ENCODE measurements around the gene TTI1.

Gene TTI1

DNA sequence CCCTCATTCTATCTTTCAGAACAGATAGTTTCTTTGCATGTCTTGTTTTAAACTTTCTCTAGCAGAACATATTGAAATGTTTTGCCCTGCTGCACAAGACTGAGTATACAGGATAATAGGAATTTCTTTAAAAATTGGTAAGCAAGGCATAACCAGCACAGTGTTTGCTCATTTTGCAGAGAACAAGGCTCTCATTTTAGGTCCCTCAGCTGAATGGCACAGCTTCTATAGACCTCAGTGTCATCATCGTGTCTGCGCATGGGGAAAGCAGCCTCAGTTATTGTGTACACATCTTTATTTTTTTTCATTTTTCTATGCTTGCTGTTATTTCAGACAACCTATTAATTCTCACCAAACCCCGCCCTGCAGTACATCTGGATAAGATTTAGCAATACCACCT, 35.7 kb downstream of the TTI1 start:
- no peak overlapping the region for H3K27ac ChIP-seq
- no peaks in the 10 kb centered on the region for H3K27me3 ChIP-seq
- TF ChIP-seq, protein P1, sequence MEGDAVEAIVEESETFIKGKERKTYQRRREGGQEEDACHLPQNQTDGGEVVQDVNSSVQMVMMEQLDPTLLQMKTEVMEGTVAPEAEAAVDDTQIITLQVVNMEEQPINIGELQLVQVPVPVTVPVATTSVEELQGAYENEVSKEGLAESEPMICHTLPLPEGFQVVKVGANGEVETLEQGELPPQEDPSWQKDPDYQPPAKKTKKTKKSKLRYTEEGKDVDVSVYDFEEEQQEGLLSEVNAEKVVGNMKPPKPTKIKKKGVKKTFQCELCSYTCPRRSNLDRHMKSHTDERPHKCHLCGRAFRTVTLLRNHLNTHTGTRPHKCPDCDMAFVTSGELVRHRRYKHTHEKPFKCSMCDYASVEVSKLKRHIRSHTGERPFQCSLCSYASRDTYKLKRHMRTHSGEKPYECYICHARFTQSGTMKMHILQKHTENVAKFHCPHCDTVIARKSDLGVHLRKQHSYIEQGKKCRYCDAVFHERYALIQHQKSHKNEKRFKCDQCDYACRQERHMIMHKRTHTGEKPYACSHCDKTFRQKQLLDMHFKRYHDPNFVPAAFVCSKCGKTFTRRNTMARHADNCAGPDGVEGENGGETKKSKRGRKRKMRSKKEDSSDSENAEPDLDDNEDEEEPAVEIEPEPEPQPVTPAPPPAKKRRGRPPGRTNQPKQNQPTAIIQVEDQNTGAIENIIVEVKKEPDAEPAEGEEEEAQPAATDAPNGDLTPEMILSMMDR (IDR thresholded peaks at IDR 0.05): no peak
- H3K4me3 ChIP-seq (ENCODE audit: low read depth in 1 of 2, low read length in 1 of 2): no peak overlapping the region
- H3K36me3 ChIP-seq: peaks cover 92% of the 10 kb centered on the region
- H3K4me1 ChIP-seq (ENCODE audit: control insufficient read depth in 1 of 2, insufficient read depth in 1 of 2, low read depth in 1 of 2, low read length in 1 of 2): no peaks in the 10 kb centered on the region
- H3K9me3 ChIP-seq: no peaks in the 10 kb centered on the region

DNA sequence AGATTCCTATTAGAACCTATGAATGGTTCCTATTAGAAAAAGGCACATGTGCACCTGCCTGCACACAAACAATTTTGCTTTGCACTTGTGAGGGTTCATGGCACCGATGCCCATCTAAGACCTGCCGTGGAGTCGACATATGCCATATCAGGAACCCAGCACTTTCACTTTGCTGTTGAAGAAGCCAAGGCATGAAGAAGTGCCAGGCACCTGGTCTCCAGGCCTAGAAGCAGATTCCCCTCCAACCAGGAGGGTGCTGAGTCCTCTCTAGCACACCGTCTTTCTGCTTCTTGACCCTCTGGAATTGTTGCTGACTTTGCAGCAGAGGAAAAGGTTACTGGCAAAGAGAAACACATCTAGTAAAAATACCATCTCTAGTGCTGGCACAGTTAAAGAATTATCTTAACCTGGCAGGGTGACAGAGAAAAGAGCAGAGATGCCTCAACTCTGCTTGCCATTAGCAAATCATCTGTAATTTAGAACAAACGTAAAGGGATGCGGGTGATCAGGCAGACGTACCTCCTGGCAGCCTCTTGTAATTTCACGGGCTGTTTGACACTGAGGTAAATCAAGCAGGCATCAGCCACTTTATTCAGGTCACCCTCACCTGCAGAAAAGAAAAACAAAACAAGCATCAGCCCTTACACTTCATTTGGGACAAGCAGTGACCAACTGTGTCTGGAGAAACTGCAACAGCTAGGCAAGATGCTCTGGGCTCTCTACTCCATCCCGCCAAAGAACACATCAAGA, 37.2 kb downstream of the TTI1 start:
- no peaks in the 10 kb centered on the region for H3K4me1 ChIP-seq (ENCODE audit: control insufficient read depth in 1 of 2, insufficient read depth in 1 of 2, low read depth in 1 of 2, low read length in 1 of 2)
- TF ChIP-seq, protein P1 (IDR thresholded peaks at IDR 0.05): no peak
- no peaks in the 10 kb centered on the region for H3K27me3 ChIP-seq
- H3K9me3 ChIP-seq: no peaks in the 10 kb centered on the region
- H3K36me3 ChIP-seq: peaks cover 87% of the 10 kb centered on the region
- H3K4me3 ChIP-seq (ENCODE audit: low read depth in 1 of 2, low read length in 1 of 2): no peak overlapping the region
- H3K27ac ChIP-seq: no peak overlapping the region

DNA sequence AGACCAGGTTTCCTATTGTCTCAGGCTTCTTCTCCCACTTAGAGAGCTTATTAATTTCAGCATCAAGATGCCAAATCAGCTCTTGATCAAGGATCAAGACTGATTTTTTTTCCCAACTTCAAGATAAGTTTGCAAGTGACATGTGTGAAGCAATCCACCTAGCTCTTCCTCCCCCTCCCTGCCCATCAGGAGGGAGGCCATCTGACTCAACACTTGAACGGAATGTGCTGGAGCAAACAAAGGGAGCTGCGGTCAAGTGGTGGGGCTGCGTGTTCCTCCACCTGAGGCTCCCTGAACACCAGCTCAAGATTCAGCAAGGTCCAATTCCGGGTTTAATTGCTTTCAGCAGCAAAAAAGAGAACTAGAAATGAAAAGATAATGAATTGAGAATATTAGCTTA, 38.7 kb downstream of the TTI1 start:
- no peaks in the 10 kb centered on the region for H3K9me3 ChIP-seq
- no peak overlapping the region for H3K27ac ChIP-seq
- H3K4me3 ChIP-seq (ENCODE audit: low read depth in 1 of 2, low read length in 1 of 2): no peak overlapping the region
- H3K36me3 ChIP-seq: peaks cover 78% of the 10 kb centered on the region
- H3K27me3 ChIP-seq: no peaks in the 10 kb centered on the region
- TF ChIP-seq, protein P1 (IDR thresholded peaks at IDR 0.05): no peak
- H3K4me1 ChIP-seq (ENCODE audit: control insufficient read depth in 1 of 2, insufficient read depth in 1 of 2, low read depth in 1 of 2, low read length in 1 of 2): peaks cover 9 to 12% of the 10 kb centered on the region in 2 experiments

DNA sequence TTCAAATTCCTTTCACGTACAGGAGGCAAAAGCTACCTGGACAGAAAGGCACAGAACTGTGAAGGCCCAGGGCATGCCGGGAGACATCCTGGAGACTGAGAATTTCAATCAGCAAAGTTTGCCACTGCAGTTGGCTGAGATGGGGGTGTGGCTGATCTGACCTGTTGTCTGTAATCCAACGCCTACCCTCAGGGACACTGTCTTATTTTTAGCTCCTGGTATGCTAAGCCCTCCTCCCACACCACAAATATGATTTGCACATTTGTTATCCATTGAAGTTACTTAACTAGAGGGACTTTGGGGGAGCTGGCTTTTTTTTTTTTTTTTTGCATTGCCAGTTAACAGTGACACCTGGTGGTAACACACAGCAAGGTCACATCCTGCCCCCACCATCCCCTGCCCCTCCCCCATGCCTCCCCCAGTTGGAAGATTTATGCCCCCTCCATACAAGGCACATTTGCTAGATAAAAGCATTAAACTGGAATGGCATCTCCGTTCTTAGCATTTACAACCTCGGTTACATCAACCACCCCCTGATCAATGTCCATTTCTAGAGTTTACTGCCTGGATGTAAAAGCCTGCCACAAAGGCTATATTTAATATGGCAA, 40.4 kb downstream of the TTI1 start:
- Histone ChIP-seq H3K36me3 (peaks cover 74% of the 10 kb centered on the region), H3K9me3 (no peaks in the 10 kb centered on the region)

DNA sequence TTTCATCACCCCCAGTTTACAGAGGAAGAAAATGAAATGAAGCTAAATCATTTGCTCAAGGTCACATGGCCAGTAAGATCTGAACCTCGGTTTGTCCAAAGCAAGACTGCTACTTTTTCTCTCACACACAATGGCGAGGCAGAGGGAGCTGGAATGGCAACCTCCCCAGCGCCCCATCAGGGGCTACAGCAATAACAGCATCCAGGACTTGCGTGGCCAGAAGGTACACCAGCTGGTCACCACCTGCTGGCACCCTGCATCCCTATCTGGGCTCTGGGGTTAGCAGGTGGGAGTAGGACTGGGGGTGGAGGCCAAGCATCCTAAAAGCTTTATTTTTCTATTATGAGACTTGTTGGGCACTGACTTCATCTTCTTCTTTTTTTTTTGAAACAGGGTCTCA, 41.3 kb downstream of the TTI1 start:
- H3K9me3 ChIP-seq: no peaks in the 10 kb centered on the region
- peaks cover 9 to 12% of the 10 kb centered on the region in 2 experiments for H3K4me1 ChIP-seq (ENCODE audit: control insufficient read depth in 1 of 2, insufficient read depth in 1 of 2, low read depth in 1 of 2, low read length in 1 of 2)
- H3K27me3 ChIP-seq: no peaks in the 10 kb centered on the region
- TF ChIP-seq, protein P1 (IDR thresholded peaks at IDR 0.05): no peak
- H3K27ac ChIP-seq: no peak overlapping the region
- H3K4me3 ChIP-seq (ENCODE audit: low read depth in 1 of 2, low read length in 1 of 2): no peak overlapping the region
- peaks cover 74% of the 10 kb centered on the region for H3K36me3 ChIP-seq

More for the DNA sequence above, 40.4 kb downstream of the TTI1 start:
- Histone ChIP-seq H3K27me3 (no peaks in the 10 kb centered on the region), H3K27ac (no peak overlapping the region), H3K4me3 (ENCODE audit: low read depth in 1 of 2, low read length in 1 of 2) (no peak overlapping the region), H3K4me1 (ENCODE audit: control insufficient read depth in 1 of 2, insufficient read depth in 1 of 2, low read depth in 1 of 2, low read length in 1 of 2) (peaks cover 9 to 12% of the 10 kb centered on the region in 2 experiments)
- TF ChIP-seq, protein P1 (IDR thresholded peaks at IDR 0.05): no peak

All from neutrophil (primary cell).